HG03025 (cell line): Measurements from ENCODE around the gene SCUBE2.
"Not testable (repeated sequence)": the region's sequence is repeated elsewhere in the genome, so short reads cannot be mapped to it uniquely, and the experiment has no call there.

ENCODE experiments used
- ATAC-seq: cut with Tn5 transposase; IDR thresholded peaks from one replicate; pipeline ENCODE4 v1.9.1; 2021; ENCODE audit warnings: mild to moderate bottlenecking, moderate library complexity; ENCODE audit not compliant: unreplicated experiment, low FRiP score

SCUBE2 gene

GRCh38 chr11:9015677-9016076 lies 75.7 kb downstream of the SCUBE2 start:
- no peak for ATAC-seq

- no peak for ATAC-seq
Observed at GRCh38 chr11:9014826-9015225, 76.6 kb downstream of the SCUBE2 start.

GRCh38 chr11:9013373-9013772 lies 78.0 kb downstream of the SCUBE2 start:
- ATAC-seq: no peak

GRCh38 chr11:9009538-9009937 lies 81.9 kb downstream of the SCUBE2 start:
- not testable (repeated sequence) for ATAC-seq

- ATAC-seq: no peak
Observed at GRCh38 chr11:9008661-9009060, 82.7 kb downstream of the SCUBE2 start.

- no peak for ATAC-seq
Observed at GRCh38 chr11:9008011-9008550, 83.3 kb downstream of the SCUBE2 start.

GRCh38 chr11:9005087-9005486 lies 86.3 kb downstream of the SCUBE2 start:
- no peak for ATAC-seq

GRCh38 chr11:9004183-9004926 lies 87.0 kb downstream of the SCUBE2 start:
- ATAC-seq: no peak

GRCh38 chr11:9003573-9004182 lies 87.7 kb downstream of the SCUBE2 start, which contains the start of gene NRIP3:
NRIP3 (minus strand) TSS chr11:9004001; CDS start chr11:9003935, 66 bp downstream.
- ATAC-seq: no peak

GRCh38 chr11:9002920-9003572 lies 88.4 kb downstream of the SCUBE2 start:
- ATAC-seq: no peak

GRCh38 chr11:9001736-9002135 lies 89.7 kb downstream of the SCUBE2 start:
- ATAC-seq: no peak

- ATAC-seq: no peak
Observed at GRCh38 chr11:8998017-8998416, 93.4 kb downstream of the SCUBE2 start.

GRCh38 chr11:8997451-8997850 lies 93.9 kb downstream of the SCUBE2 start:
- ATAC-seq: no peak

- no peak for ATAC-seq
Observed at GRCh38 chr11:8989453-8989852, 101.9 kb downstream of the SCUBE2 start.

- ATAC-seq: no peak
Observed at GRCh38 chr11:8988329-8989234, 102.8 kb downstream of the SCUBE2 start.

- no peak for ATAC-seq
Observed at GRCh38 chr11:8987446-8987845, 104.0 kb downstream of the SCUBE2 start.

- not testable (repeated sequence) for ATAC-seq
Observed at GRCh38 chr11:8986772-8987171, 104.6 kb downstream of the SCUBE2 start.

GRCh38 chr11:8985462-8985861 lies 105.9 kb downstream of the SCUBE2 start:
- no peak for ATAC-seq

GRCh38 chr11:8983552-8983951 lies 107.8 kb downstream of the SCUBE2 start:
- no peak for ATAC-seq

GRCh38 chr11:8980485-8980884 lies 110.9 kb downstream of the SCUBE2 start:
- ATAC-seq: no peak
